Measurements from ENCODE around the gene GNB1L.

The GNB1L gene

DNA sequence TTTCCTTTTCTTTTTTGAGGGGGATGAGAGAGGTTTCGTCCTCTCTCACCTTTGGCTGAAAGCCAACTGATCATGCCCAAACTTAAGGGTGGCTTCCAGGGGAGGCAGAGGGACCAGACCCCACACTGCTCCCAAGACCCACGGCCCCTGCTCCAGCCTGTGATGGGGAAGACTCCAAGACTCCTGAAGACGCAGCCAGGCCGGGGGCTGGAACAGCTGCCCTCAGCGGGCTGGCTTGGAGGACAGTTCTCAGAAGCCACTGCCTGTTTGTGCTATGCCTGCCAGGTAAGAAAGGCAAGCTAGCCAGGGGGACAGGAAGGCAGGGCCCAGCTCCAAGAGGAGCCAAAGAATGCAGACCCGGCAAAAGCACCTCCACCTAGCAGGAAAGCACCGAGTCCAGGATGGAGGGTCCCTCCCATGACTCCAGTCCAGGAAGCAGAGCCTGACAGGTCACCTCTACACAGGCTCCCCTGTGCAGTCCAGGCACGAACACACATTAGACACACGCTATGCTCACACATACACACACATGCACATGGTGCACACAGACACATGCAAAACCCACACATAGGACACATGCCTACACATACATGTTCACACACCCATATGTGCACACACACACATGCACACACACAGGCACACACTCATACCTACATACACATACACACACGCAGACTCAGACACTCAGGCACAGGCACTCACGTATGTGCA lies 31.3 kb downstream of the GNB1L start:
- DNase-seq (ENCODE audit: low spot score) = no peak

- no peak for DNase-seq (ENCODE audit: low spot score)
These were observed 32.2 kb downstream of the GNB1L start for GRCh38 chr22:19822301-19823117.

- no peak for DNase-seq (ENCODE audit: low spot score)
These were observed 33.0 kb downstream of the GNB1L start for GRCh38 chr22:19821523-19822300.

DNA sequence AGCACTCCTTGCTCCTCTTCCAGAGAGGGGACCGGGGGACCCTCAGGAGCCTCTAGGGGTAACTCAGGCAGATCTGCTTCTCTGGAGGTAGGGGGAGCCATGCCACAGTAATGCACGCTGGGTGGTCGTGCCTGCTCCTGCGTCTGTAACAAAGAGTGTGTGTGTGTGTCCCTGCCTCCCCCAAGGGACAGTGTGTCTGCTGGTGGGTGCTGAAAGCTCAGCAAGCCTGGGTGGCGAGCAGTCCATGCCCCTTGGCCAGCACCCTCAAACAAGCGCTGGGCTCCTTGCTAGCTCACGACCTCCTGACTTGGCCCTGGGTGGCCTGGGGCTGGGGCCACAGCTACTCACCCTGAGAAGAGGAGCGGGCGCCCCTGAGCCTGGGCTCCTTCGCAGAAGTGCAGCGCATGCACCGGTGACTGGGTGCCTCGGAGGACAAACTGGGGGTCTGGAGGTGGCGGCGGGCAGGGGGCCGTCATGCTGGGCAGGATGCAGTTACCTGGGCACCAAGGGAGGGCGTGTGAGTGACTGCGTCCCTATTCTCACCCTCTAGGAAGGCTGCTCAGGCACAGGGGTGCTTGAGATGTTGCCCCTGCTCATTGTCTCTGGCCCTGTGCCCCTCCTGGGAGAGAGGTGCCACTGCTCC lies 33.7 kb downstream of the GNB1L start:
- no peak for DNase-seq (ENCODE audit: low spot score)

- DNase-seq (ENCODE audit: low spot score) = no peak
These were observed 34.5 kb downstream of the GNB1L start for GRCh38 chr22:19819911-19820879.

DNA sequence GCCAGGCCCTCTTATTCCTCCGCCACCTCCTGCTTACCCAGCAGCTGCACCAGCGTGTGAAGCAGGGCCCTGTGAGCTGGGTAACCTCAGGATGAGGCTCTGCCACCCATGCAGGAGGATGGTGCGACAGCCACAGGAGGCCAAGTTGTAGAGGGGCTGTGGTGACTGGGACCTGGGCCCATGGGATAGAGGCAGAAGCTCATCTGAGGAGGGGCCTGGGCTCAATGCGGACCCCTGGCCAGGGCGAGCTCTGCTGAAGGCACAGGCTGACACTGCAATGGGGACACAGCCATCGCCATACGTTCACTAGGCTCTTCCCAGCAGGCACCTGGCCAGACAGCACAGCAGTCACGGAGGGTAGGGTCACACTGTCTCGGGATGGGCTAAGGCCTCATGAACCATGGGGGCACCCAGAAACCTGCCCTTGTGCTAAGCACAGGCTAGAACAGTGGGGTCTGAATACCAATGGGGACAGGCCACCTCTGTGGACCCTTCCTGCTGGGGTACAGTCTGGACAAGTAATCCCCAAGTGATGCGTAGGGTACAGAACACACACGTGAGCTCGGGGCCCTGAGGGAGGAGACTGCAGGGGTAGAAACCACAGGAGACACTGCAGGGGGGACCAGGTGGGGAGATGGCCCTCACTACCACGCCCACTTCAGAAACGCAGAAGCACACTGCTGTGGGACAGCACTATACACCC lies 35.3 kb downstream of the GNB1L start:
- DNase-seq (ENCODE audit: low spot score) = no peak

- DNase-seq (ENCODE audit: low spot score) = no peak
These were observed 36.1 kb downstream of the GNB1L start for GRCh38 chr22:19818324-19819207.

- DNase-seq (ENCODE audit: low spot score) = no peak
These were observed 38.1 kb downstream of the GNB1L start for GRCh38 chr22:19816372-19817119.

- DNase-seq (ENCODE audit: low spot score) = no peak
These were observed 38.8 kb downstream of the GNB1L start for GRCh38 chr22:19815823-19816290.

DNA sequence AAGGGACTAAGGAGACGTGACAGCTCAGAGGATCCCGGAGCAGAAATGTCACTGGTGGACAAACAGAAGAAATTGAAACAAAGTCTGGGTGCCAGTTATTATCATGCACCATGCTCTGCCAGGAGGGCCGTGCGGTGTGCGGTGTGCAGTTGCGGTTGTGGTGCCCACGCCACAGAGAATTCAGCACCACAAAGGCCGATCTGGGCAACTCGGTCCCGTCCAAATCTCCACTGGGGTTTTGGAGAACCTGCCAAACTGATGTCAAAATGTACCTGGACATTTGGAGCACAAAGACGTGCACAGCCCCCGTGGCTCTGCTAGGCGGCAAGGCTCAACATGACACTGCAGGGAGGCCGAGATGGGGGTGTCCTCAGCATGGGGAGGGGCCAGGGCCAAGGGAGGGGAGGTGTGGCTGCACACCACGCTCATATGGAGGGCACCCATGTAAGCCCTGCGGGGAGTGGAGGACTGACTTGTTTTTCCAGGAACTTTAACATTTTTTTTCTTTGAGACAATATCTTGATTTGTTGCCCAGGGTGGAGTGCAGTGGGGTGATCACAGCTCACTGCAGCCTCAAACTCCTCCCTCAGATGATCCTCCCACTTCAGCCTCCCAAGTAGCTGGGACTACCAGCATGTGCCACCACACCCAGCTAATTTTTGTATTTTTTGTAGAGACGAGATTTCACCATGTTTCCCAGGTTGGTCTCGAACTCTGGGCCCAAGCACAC lies 39.4 kb downstream of the GNB1L start:
- DNase-seq (ENCODE audit: low spot score) = no peak

DNA sequence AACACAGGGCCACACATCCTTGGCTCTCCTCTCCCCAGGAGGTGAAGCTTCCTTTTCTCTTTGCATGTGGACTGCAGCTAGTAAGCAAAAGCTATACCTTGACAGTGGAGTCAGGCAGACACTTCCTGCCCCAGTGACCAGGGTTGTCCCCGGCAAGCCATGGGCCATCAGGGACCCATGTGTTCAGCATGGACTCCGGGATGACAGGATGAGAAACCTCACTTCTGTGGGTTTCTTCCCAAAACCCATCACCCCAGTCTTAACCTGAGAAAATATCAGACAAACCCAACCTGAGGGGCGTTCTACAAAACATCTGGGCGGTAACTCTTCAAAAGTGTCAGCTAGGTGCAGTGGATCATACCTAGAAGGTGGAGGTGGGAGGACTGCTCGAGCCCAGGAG lies 40.2 kb downstream of the GNB1L start:
- no peak for DNase-seq (ENCODE audit: low spot score)

DNA sequence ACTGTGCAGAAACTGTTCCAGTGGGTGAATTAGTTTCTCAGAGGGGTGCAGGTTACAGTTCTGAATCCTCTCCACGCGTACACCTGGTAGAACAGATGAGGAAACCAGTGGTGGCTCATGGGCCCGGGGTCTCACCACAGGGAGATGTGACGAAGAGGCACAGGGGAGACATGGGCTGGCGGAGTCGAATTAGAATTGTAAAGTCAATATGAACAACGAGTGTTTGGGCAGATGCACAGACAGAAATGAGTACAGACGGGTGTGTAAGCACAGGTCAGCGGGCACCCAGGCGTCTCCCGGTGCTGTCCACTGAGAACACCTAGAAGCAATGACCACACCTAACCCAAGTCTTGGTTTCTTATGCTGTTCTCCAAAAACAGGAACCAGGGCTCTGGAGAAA lies 41.8 kb downstream of the GNB1L start:
- no peak for DNase-seq (ENCODE audit: low spot score)

- no peak for DNase-seq (ENCODE audit: low spot score)
These were observed 42.6 kb downstream of the GNB1L start for GRCh38 chr22:19811811-19812771.

DNA sequence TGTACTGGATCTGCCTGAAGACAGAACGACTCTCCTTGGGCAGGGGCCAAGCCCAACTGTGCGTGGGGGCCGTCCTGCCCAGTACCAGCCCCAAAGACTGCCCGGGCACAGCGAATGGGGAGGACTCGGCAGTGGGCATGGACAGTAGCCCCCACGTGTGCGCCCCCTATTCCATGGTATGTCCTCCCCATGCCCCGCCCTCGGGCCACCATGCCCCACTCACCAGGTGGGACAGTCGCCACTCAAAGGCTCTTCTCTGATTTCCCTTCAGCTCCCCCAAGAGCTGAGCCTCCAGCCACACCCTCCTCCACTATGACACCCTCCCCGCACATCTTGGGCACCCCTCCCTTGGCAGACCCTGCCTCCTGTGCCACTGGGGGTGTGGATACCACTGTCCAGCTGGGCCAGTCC lies 43.5 kb downstream of the GNB1L start:
- DNase-seq (ENCODE audit: low spot score) = no peak

DNA sequence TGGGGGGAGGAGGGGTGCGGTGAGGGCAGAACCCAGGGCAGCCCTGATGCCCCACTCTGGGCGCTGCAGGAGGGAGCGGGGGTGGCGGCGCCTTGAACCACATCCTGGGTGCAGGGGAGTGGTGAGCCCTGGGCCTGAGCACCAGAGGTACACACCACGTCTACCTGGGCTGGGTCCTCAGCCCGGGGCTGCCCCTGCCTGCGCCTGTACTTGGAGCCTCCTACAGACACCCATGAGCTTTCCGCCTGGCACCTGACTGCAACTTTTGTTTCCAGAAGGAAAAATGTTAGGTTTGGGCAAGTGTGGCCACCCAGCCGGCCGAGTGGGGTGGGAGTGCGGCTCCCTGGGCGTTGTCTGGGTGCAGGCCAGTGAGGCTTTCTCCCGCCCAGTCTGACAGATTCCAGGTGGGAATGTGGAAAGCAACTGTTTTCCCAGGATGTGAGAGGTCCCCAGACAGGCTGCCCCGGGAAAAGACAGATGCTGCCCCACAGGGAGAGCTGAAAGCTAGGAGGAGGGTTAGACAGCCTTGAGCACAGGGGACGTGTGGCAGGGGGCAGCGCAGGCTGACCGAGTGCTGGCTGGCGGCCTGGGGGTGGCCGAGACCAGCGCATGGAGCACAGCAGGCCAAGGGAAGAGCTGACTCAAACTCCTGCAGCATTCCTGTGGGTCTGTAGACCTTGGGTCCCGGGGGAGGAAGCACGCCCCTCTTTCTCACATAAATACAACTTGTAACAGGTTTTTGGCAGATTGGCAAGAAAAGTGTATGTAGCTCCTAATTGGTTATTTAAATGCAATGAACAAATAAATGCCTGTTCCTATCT lies 44.1 kb downstream of the GNB1L start:
- no peak for DNase-seq (ENCODE audit: low spot score)

DNA sequence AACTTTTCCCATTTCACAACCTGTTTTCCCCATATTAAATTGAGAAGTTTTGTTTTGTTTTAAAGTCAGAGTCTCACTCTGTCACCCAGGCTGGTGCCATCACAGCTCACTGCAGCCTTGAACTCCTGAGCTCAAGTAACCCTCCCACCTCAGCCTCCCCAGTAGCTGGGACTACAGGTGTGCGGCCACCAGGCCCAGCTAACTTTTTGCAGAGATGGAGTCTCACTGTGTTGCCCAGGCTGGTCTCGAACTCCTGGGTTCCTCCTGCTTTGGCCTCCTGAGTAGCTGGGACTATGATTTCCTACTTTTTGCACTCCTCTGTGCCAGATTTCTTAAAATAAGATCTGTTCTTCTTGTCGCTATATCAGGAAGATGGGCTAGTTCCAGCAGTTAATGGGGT lies 44.9 kb downstream of the GNB1L start:
- no peak for DNase-seq (ENCODE audit: low spot score)

Data from HuH-7 (cell line).